K562 (cell line): Measurements from ENCODE around the gene MTG1. TPM values are rescaled to one million over a fixed set of nuclear protein-coding genes. Genes with fewer than 3 reads are reported as not detected.

Source experiments
- ATAC-seq: fragments of 200-7000 bp; cut with Tn5 transposase; 3 replicates; pipeline ENCODE4 v1.9.1; 2020; ENCODE audit warnings: moderate library complexity
- BruUV-seq: library from RNA; stranded (reverse); fragments of 400-500 nt; replicated peaks from 2 replicates; lab custom pipeline; 2021; lab: Mats Ljungman, UMichigan
- CTCF ChIA-PET: fragments of 300-600 bp; formaldehyde crosslinking; extraction: SDS; loops from one replicate; lab custom pipeline; 2021; ENCODE audit warnings: low intra/inter-chr PET ratio; lab: Yijun Ruan, JAX
- POLR2A ChIA-PET: fragments of 300-600, 350-650 bp; sonication (Branson Sonifier 250); formaldehyde crosslinking; extraction: SDS; loops from one replicate; lab custom pipeline; 2021; ENCODE audit warnings: antibody characterized with exemption, inconsistent platforms; lab: Yijun Ruan, JAX
- DNase-seq, 4 experiments: peaks; one replicate each; pipeline versions ENCODE4 v3.0.0 to v3.0.0-alpha.2; 2011 to 2018; ENCODE audit warnings: low spot score in 3 of 4, mixed read lengths in 3 of 4; ENCODE audit errors: extremely low read depth in 1 of 4
- FAIRE-seq: peaks from 2 replicates; lab custom pipeline; 2011; peaks lifted over from hg19 to GRCh38; lab: Jason Lieb, UNC
- H2AFZ ChIP-seq: 2 replicates; pipeline ENCODE4 v1.6.0; 2011; ENCODE audit warnings: low read depth, low read length, control low read depth, inconsistent platforms
- H3K27ac ChIP-seq: fragments of 200-600 bp; 3 replicates; pipeline ENCODE4 v1.8.0; 2011; ENCODE audit warnings: low read depth, mild to moderate bottlenecking, control low read depth, inconsistent platforms, low read length, moderate library complexity, mixed read lengths; ENCODE audit errors: extremely low read depth
- H3K27me3 ChIP-seq, 2 experiments: fragments of 300-600 bp in 1 of 2; 2 replicates in 1 of 2; 3 replicates in 1 of 2; pipeline versions ENCODE4 v1.6.0 to v1.8.0; 2011; ENCODE audit warnings: inconsistent platforms in 2 of 2, low read length in 2 of 2, mild to moderate bottlenecking in 1 of 2, mixed read lengths in 1 of 2, moderate library complexity in 1 of 2; ENCODE audit not compliant: control insufficient read depth in 2 of 2, insufficient read depth in 2 of 2
- H3K36me3 ChIP-seq: fragments of 300-600 bp; 3 replicates; pipeline ENCODE4 v1.8.0; 2011; ENCODE audit warnings: mild to moderate bottlenecking, low read length, inconsistent platforms; ENCODE audit not compliant: control insufficient read depth, insufficient read depth
- H3K4me1 ChIP-seq, 2 experiments: fragments of 200-600 bp in 1 of 2; replicated peaks in 1 of 2; 2 replicates in 1 of 2; 3 replicates in 1 of 2; pipeline versions ENCODE4 v1.5.1 to v1.8.0; 2011; ENCODE audit warnings: inconsistent platforms in 2 of 2, low read length in 2 of 2, mild to moderate bottlenecking in 1 of 2, mixed read lengths in 1 of 2, moderate library complexity in 1 of 2; ENCODE audit not compliant: control insufficient read depth in 2 of 2, insufficient read depth in 2 of 2
- H3K4me2 ChIP-seq: 2 replicates; pipeline ENCODE4 v1.6.1; 2011; ENCODE audit warnings: low read length, control low read depth, inconsistent platforms, mixed read lengths; ENCODE audit not compliant: insufficient read depth
- H3K4me3 ChIP-seq: fragments of 200-600 bp; sonication (generic), shearing (Covaris generic); 2 replicates; pipeline ENCODE4 v1.5.1; 2016; ENCODE audit warnings: control low read depth, inconsistent platforms
- H3K79me2 ChIP-seq: fragments of 200-600 bp; 3 replicates; pipeline ENCODE4 v1.8.0; 2011; ENCODE audit warnings: low read length, inconsistent platforms; ENCODE audit not compliant: control insufficient read depth, insufficient read depth
- H3K9ac ChIP-seq, 2 experiments: 2 replicates each; pipeline versions ENCODE4 v1.6.0 to v1.6.1; 2011; ENCODE audit warnings: low read depth in 2 of 2, low read length in 2 of 2, control low read depth in 1 of 2, inconsistent platforms in 1 of 2, mild to moderate bottlenecking in 1 of 2, mixed read lengths in 1 of 2; ENCODE audit not compliant: insufficient read depth in 1 of 2
- H3K9me1 ChIP-seq: one replicate; pipeline ENCODE4 v1.6.0; 2011; ENCODE audit warnings: inconsistent platforms, mild to moderate bottlenecking, low read length, moderate library complexity; ENCODE audit not compliant: control insufficient read depth, insufficient read depth
- H3K9me3 ChIP-seq: replicated peaks from 2 replicates; pipeline ENCODE4 v1.5.1; 2011; ENCODE audit warnings: low read depth, low read length, inconsistent platforms; ENCODE audit not compliant: control insufficient read depth, insufficient read depth
- H4K20me1 ChIP-seq: replicated peaks from 2 replicates; pipeline ENCODE4 v1.6.1; 2011; ENCODE audit warnings: low read length, inconsistent platforms, mixed read lengths; ENCODE audit not compliant: control insufficient read depth, insufficient read depth
- BHLHE40 ChIP-seq: IDR thresholded peaks from 2 replicates; pipeline ENCODE4 v1.6.1; 2011; ENCODE audit warnings: low read length, improper control_type of control experiment
- GATA2 ChIP-seq: sonication (generic); formaldehyde crosslinking; IDR thresholded peaks from 2 replicates; pipeline ENCODE4 v1.4.0; 2020; ENCODE audit warnings: mild to moderate bottlenecking, missing genetic modification reagents
- ILK ChIP-seq: fragments of 450-650 bp; IDR thresholded peaks from 2 replicates; pipeline ENCODE4 v1.6.1; 2016; ENCODE audit warnings: missing genetic modification characterization, low read depth, mild to moderate bottlenecking, missing compliant biosample characterization, moderate library complexity, borderline replicate concordance
- RAD21 ChIP-seq, 2 experiments: fragments of 250-450 bp in 1 of 2; fragments of 450-650 bp in 1 of 2; sonication (Bioruptor Pico) in 1 of 2; formaldehyde crosslinking in 1 of 2; IDR thresholded peaks in 1 of 2; conservative IDR thresholded peaks in 1 of 2; 2 replicates each; pipeline versions ENCODE4 v1.4.0 to v1.8.0; 2020 to 2022; ENCODE audit warnings: mild to moderate bottlenecking in 2 of 2, moderate library complexity in 1 of 2
- RHOXF2B ChIP-seq: fragments of 250-450 bp; sonication (Bioruptor Pico); conservative IDR thresholded peaks from 2 replicates; pipeline ENCODE4 v1.5.1; 2021
- TFAM ChIP-seq: fragments of 250-450 bp; sonication (Bioruptor Pico); conservative IDR thresholded peaks from 2 replicates; pipeline ENCODE4 v1.5.0; 2021; ENCODE audit warnings: mild to moderate bottlenecking, moderate library complexity
- ZBTB1 ChIP-seq: sonication (generic); formaldehyde crosslinking; IDR thresholded peaks from 2 replicates; pipeline ENCODE4 v1.8.1; 2023; ENCODE audit warnings: missing genetic modification reagents, low read depth, mild to moderate bottlenecking, borderline replicate concordance
- ZNF354B ChIP-seq: fragments of 250-450 bp; sonication (Bioruptor Pico); IDR thresholded peaks from 2 replicates; pipeline ENCODE4 v1.4.0; 2020
- ZNF583 ChIP-seq: fragments of 250-450 bp; sonication (Bioruptor Pico); IDR thresholded peaks from 2 replicates; pipeline ENCODE4 v1.4.0; 2020
- ZNF668 ChIP-seq: fragments of 250-450 bp; sonication (Bioruptor Pico); IDR thresholded peaks from 2 replicates; pipeline ENCODE4 v1.8.0; 2022; ENCODE audit warnings: mild to moderate bottlenecking, inconsistent platforms
- WGBS: fragments of 100-300 bp; shearing (Covaris generic); methylation state at CpG from one replicate; pipeline ENCODE4 v1.1.6; 2016; ENCODE audit warnings: low coverage, mixed read lengths; ENCODE audit not compliant: insufficient coverage; ENCODE audit errors: missing lambda C conversion rate; 5-methylcytosine and 5-hydroxymethylcytosine counted together
- in situ Hi-C: fragments of 300-500 bp; cut with MboI; formaldehyde crosslinking; loops from 4 replicates; pipeline ENCODE4 v1.15.0; 2018; ENCODE audit warnings: inconsistent platforms, mixed read lengths
- intact Hi-C: fragments of 100-400 bp; cut with micrococcal nuclease; formaldehyde crosslinking; loops from 2 replicates; pipeline ENCODE4 v1.14.2; 2022
- polyA plus RNA-seq, 8 experiments: library from polyadenylated mRNA; depleted of rRNA in 4 of 8; stranded (reverse) in 5 of 8; unstranded in 3 of 8; fragments of >200 nt; fragmentation: Nextera tagmentation in 2 of 8; fragmentation: Illumina TruSeq in 1 of 8; extraction: Ambion mirVana in 2 of 8; extraction: Trizol in 1 of 8; gene quantifications; 2 replicates each; pipeline versions ENCODE4 v1.2.1 to v1.2.3, GENCODE V29; 2011 to 2014; ENCODE audit warnings: inconsistent platforms in 1 of 8, missing spikeins in 1 of 8
- total RNA-seq, 7 experiments: library from RNA; depleted of rRNA in 6 of 7; stranded (reverse); fragments of >200 nt in 6 of 7; fragmentation: Illumina TruSeq in 2 of 7; extraction: Trizol in 2 of 7; gene quantifications; 2 replicates each; pipeline versions ENCODE4 v1.2.1 to v1.2.3, GENCODE V29; 2011 to 2021; ENCODE audit warnings: low replicate concordance in 1 of 7
- TF ChIP-seq, protein P1 (sequence below), 3 experiments: IDR thresholded peaks in 2 of 3; conservative IDR thresholded peaks in 1 of 3; 2 replicates each; pipeline ENCODE4 v1.5.1; 2011 to 2012; ENCODE audit warnings: low read length in 3 of 3, mild to moderate bottlenecking in 3 of 3, control low read depth in 2 of 3, improper control_type of control experiment in 1 of 3, inconsistent platforms in 1 of 3, low read depth in 1 of 3, mixed read lengths in 1 of 3, moderate library complexity in 1 of 3; ENCODE audit not compliant: insufficient read depth in 2 of 3

The MTG1 gene
- total and polyA plus RNA-seq, 9 of the 15 experiments (the other 6 are each of a cell fraction or from before 2014, with no cell fraction given): 2.8 to 28.2 (median 15.4) TPM

DNA sequence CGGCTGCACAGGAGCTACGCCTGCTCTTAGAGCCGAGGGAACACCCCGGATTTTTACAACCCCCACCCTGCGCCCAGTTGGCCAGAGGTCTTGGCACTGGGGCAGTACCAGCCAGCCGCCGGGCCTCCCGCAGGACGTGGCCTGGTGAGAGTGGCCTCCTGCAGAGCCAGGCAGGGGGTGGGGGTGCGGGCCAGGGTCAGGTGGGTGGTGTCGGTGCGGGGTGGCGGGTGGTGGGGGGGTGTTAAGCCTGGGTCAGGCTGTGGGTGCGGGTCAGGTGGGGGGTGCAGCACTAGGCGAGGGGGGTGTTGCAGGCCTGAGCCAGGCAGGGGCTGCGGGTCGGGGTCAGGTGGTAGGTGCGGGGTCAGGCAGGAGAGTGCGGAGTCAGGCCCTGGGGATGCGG lies 21.4 kb upstream of the MTG1 start:
- BruUV-seq: no TSS peak
- Histone ChIP-seq H4K20me1 (no peaks in the 10 kb centered on the region), H3K27ac (no peak overlapping the region), H3K9me3 (no peaks in the 10 kb centered on the region), H3K9ac (peak overlapping the region in 1 of 2 experiments; percentile 85; a peak in 2 of 4 replicates), H2AFZ (no peak overlapping the region), H3K9me1 (no peaks in the 10 kb centered on the region), H3K4me1 (peaks cover 7 to 18% of the 10 kb centered on the region in 2 experiments; a peak in 3 of 5 replicates), H3K79me2 (peaks cover 9% of the 10 kb centered on the region), H3K4me3 (peak overlapping the region; percentile 28), H3K36me3 (peaks cover 32% of the 10 kb centered on the region; the same call in 2 of the 3 replicates), H3K27me3 (no peaks in the 10 kb centered on the region), H3K4me2 (peak overlapping the region; percentile 32; the same call in 1 of the 2 replicates)
- no peak for FAIRE-seq
- in situ Hi-C loops: no loop called here
- intact Hi-C loops: no loop called here
- WGBS: 20% methylated on average over 2 of the region's 20 CpGs
- ChIA-PET POLR2A (interaction anchor here (2.2 kb wide), 1 partner anchor 11 kb away, joined by 10 read pairs; no protein-coding TSS in a partner anchor), CTCF (no interaction called here)
- peak in 2 of 4 experiments; percentile 56 to 59 for DNase-seq
- TF ChIP-seq ZNF583 (no peak), TFAM (CRISPR knock-in tag) (no peak), RHOXF2B (no peak), BHLHE40 (no peak), GATA2 (no peak), ZNF354B (CRISPR knock-in tag) (no peak), RAD21 (CRISPR knock-in tag; conservative IDR thresholded peaks at IDR 0.05 in 1 of 2, IDR thresholded peaks at IDR 0.05 in 1 of 2) (no peak), ILK (tag) (no peak), ZNF668 (no peak), ZBTB1 (no peak)
- TF ChIP-seq, protein P1, sequence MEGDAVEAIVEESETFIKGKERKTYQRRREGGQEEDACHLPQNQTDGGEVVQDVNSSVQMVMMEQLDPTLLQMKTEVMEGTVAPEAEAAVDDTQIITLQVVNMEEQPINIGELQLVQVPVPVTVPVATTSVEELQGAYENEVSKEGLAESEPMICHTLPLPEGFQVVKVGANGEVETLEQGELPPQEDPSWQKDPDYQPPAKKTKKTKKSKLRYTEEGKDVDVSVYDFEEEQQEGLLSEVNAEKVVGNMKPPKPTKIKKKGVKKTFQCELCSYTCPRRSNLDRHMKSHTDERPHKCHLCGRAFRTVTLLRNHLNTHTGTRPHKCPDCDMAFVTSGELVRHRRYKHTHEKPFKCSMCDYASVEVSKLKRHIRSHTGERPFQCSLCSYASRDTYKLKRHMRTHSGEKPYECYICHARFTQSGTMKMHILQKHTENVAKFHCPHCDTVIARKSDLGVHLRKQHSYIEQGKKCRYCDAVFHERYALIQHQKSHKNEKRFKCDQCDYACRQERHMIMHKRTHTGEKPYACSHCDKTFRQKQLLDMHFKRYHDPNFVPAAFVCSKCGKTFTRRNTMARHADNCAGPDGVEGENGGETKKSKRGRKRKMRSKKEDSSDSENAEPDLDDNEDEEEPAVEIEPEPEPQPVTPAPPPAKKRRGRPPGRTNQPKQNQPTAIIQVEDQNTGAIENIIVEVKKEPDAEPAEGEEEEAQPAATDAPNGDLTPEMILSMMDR (IDR thresholded peaks at IDR 0.05 in 2 of 3, conservative IDR thresholded peaks at IDR 0.05 in 1 of 3; ENCODE audit: insufficient read depth in 2 of 3, low read depth in 1 of 3, low read length in 3 of 3): no peak
- no peak for ATAC-seq
